ENCODE results near the gene SLC30A7. TPM values are rescaled to one million over a fixed set of nuclear protein-coding genes. Genes with fewer than 3 reads are reported as not detected.
A peak's percentile ranks its signal among the peaks of the same experiment; 100 is the strongest.

Gene SLC30A7
- total RNA-seq, 1 donor from 2014 or later = 56.6 TPM

DNA sequence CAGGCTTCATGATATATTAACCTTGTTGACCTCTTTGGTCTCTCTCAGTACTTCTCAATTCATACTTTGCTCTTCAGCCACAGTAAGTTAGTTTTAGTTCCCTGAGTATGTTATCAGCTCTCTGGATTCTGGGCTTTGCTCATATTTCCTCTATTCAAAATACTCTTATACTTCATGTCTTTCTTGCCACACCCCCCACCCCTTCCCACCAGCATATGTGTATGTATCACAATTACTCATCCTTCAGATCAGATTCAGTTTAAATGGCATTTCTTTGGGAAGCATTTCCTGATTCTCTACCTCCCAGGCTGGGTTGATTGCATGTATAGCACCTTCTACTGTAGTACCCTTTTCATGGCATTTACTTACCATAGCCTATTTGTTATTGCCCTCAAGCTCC lies 28.3 kb downstream of the SLC30A7 start:
- H3K27me3 Mint-ChIP-seq (ENCODE audit: low read depth, unreplicated experiment) = no peaks in the 10 kb centered on the region
- H3K9me3 ChIP-seq (ENCODE audit: insufficient read depth, low read depth, low read length) = no peaks in the 10 kb centered on the region
- peaks cover 13% of the 10 kb centered on the region for H3K36me3 Mint-ChIP-seq (ENCODE audit: low read depth, unreplicated experiment)
- H3K4me3 ChIP-seq (ENCODE audit: insufficient read depth, low read depth, low read length) = no peak overlapping the region
- peak; percentile 14 for DNase-seq (ENCODE audit: low read depth)
- no peak overlapping the region for H3K4me2 ChIP-seq (ENCODE audit: low read length)
- H3K9ac ChIP-seq (ENCODE audit: low read length) = no peak overlapping the region
- no peak overlapping the region for H3K27ac ChIP-seq (ENCODE audit: low read depth, low read length)
- H3K27ac Mint-ChIP-seq (ENCODE audit: unreplicated experiment) = no peak overlapping the region
- no peak for FAIRE-seq
- H3K79me2 ChIP-seq (ENCODE audit: insufficient read depth, low read length) = no peaks in the 10 kb centered on the region
- H3K4me1 Mint-ChIP-seq (ENCODE audit: low read depth, unreplicated experiment) = peaks cover 4% of the 10 kb centered on the region
- TF ChIP-seq EZH2 (IDR thresholded peaks at IDR 0.05; ENCODE audit: insufficient read depth, low read length) = no peak
- TF ChIP-seq, protein P1, sequence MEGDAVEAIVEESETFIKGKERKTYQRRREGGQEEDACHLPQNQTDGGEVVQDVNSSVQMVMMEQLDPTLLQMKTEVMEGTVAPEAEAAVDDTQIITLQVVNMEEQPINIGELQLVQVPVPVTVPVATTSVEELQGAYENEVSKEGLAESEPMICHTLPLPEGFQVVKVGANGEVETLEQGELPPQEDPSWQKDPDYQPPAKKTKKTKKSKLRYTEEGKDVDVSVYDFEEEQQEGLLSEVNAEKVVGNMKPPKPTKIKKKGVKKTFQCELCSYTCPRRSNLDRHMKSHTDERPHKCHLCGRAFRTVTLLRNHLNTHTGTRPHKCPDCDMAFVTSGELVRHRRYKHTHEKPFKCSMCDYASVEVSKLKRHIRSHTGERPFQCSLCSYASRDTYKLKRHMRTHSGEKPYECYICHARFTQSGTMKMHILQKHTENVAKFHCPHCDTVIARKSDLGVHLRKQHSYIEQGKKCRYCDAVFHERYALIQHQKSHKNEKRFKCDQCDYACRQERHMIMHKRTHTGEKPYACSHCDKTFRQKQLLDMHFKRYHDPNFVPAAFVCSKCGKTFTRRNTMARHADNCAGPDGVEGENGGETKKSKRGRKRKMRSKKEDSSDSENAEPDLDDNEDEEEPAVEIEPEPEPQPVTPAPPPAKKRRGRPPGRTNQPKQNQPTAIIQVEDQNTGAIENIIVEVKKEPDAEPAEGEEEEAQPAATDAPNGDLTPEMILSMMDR (IDR thresholded peaks at IDR 0.05; ENCODE audit: insufficient read depth, low read depth, low read length) = no peak
- H3K27me3 ChIP-seq (ENCODE audit: insufficient read depth, low read length) = no peaks in the 10 kb centered on the region
- H3K4me1 ChIP-seq (ENCODE audit: insufficient read depth, low read length) = peaks cover 3% of the 10 kb centered on the region
- H3K4me3 Mint-ChIP-seq (ENCODE audit: unreplicated experiment) = no peak overlapping the region
- no peak overlapping the region for H2AFZ ChIP-seq (ENCODE audit: low read depth, low read length)
- H4K20me1 ChIP-seq (ENCODE audit: insufficient read depth, low read length) = peaks cover 15% of the 10 kb centered on the region
- H3K36me3 ChIP-seq (ENCODE audit: insufficient read depth, low read length) = peaks cover 21% of the 10 kb centered on the region
- H3K9me3 Mint-ChIP-seq (ENCODE audit: unreplicated experiment) = peaks cover 5% of the 10 kb centered on the region

DNA sequence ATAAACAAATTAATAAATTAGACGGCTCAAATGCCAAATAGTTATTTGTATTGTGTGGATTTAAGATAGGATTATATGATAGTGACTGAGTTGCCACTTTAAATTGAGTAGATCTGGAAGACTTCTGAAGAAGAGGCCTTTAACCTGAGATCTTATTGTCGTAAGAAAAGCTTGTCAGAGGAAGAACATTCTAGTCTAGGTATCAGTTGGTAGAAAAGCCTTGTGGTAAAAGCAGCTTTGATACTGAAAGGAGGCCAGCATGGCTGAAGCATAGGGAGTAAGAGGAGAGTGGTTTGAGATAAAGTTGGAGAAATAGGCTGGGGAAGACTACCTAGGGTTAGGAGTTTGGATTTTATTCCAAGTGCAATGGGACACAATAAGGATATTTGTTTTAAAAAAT lies 29.1 kb downstream of the SLC30A7 start:
- H3K36me3 Mint-ChIP-seq (ENCODE audit: low read depth, unreplicated experiment) = peaks cover 13% of the 10 kb centered on the region
- TF ChIP-seq, protein P1 (IDR thresholded peaks at IDR 0.05; ENCODE audit: insufficient read depth, low read depth, low read length) = no peak
- no peak for TF ChIP-seq EZH2 (IDR thresholded peaks at IDR 0.05; ENCODE audit: insufficient read depth, low read length)

DNA sequence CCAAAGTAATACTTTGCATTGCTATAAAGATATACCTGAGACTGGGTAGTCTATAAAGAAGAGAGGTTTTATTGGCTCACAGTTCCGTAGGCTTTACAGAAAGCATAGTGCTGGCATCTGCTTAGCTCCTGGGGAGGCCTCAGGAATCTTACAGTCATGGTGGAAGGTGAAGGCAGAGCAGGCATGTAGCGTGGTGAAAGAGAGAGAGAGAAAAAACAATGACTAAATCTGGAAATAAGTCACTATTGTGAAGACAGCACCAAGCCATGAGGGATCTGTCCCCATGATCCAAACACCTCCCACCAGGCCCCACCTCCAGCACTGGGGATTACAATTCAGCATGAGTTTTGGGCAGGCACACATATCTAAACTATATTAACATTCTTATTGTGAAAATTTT lies 30.4 kb downstream of the SLC30A7 start:
- H3K4me3 Mint-ChIP-seq (ENCODE audit: unreplicated experiment) = no peak overlapping the region
- H3K27ac Mint-ChIP-seq (ENCODE audit: unreplicated experiment) = no peak overlapping the region
- H3K27ac ChIP-seq (ENCODE audit: low read depth, low read length) = no peak overlapping the region
- H3K27me3 ChIP-seq (ENCODE audit: insufficient read depth, low read length) = no peaks in the 10 kb centered on the region
- peaks cover 5% of the 10 kb centered on the region for H3K9me3 Mint-ChIP-seq (ENCODE audit: unreplicated experiment)
- no peak overlapping the region for H3K4me2 ChIP-seq (ENCODE audit: low read length)
- H3K27me3 Mint-ChIP-seq (ENCODE audit: low read depth, unreplicated experiment) = no peaks in the 10 kb centered on the region
- TF ChIP-seq, protein P1 (IDR thresholded peaks at IDR 0.05; ENCODE audit: insufficient read depth, low read depth, low read length) = no peak
- no peaks in the 10 kb centered on the region for H3K9me3 ChIP-seq (ENCODE audit: insufficient read depth, low read depth, low read length)
- no peaks in the 10 kb centered on the region for H3K79me2 ChIP-seq (ENCODE audit: insufficient read depth, low read length)
- peaks cover 4% of the 10 kb centered on the region for H3K4me1 Mint-ChIP-seq (ENCODE audit: low read depth, unreplicated experiment)
- H3K4me3 ChIP-seq (ENCODE audit: insufficient read depth, low read depth, low read length) = no peak overlapping the region
- peaks cover 21% of the 10 kb centered on the region for H3K36me3 ChIP-seq (ENCODE audit: insufficient read depth, low read length)
- H3K36me3 Mint-ChIP-seq (ENCODE audit: low read depth, unreplicated experiment) = peaks cover 13% of the 10 kb centered on the region
- H3K9ac ChIP-seq (ENCODE audit: low read length) = no peak overlapping the region
- peaks cover 3% of the 10 kb centered on the region for H3K4me1 ChIP-seq (ENCODE audit: insufficient read depth, low read length)
- no peak for FAIRE-seq
- no peak overlapping the region for H2AFZ ChIP-seq (ENCODE audit: low read depth, low read length)
- DNase-seq (ENCODE audit: low read depth) = no peak
- H4K20me1 ChIP-seq (ENCODE audit: insufficient read depth, low read length) = peaks cover 15% of the 10 kb centered on the region

More for the DNA sequence above, 29.1 kb downstream of the SLC30A7 start:
- Histone ChIP-seq H3K9me3 (ENCODE audit: insufficient read depth, low read depth, low read length) (no peaks in the 10 kb centered on the region), H3K9ac (ENCODE audit: low read length) (no peak overlapping the region), H3K27me3 (ENCODE audit: insufficient read depth, low read length) (no peaks in the 10 kb centered on the region), H3K27ac (ENCODE audit: low read depth, low read length) (no peak overlapping the region), H3K4me1 (ENCODE audit: insufficient read depth, low read length) (peaks cover 3% of the 10 kb centered on the region), H4K20me1 (ENCODE audit: insufficient read depth, low read length) (peaks cover 15% of the 10 kb centered on the region), H3K4me3 (ENCODE audit: insufficient read depth, low read depth, low read length) (no peak overlapping the region), H2AFZ (ENCODE audit: low read depth, low read length) (no peak overlapping the region), H3K36me3 (ENCODE audit: insufficient read depth, low read length) (peaks cover 21% of the 10 kb centered on the region), H3K4me2 (ENCODE audit: low read length) (no peak overlapping the region), H3K79me2 (ENCODE audit: insufficient read depth, low read length) (no peaks in the 10 kb centered on the region)
- peaks cover 4% of the 10 kb centered on the region for H3K4me1 Mint-ChIP-seq (ENCODE audit: low read depth, unreplicated experiment)
- H3K27me3 Mint-ChIP-seq (ENCODE audit: low read depth, unreplicated experiment) = no peaks in the 10 kb centered on the region
- DNase-seq (ENCODE audit: low read depth) (no peak), FAIRE-seq (peak; percentile 55)
- H3K27ac Mint-ChIP-seq (ENCODE audit: unreplicated experiment) = no peak overlapping the region
- no peak overlapping the region for H3K4me3 Mint-ChIP-seq (ENCODE audit: unreplicated experiment)
- peaks cover 5% of the 10 kb centered on the region for H3K9me3 Mint-ChIP-seq (ENCODE audit: unreplicated experiment)
